AG04449 (cell line): ENCODE results near the gene PXMP4.

Source experiments
- CTCF ChIA-PET: fragments of 350-600 bp; formaldehyde crosslinking; extraction: SDS; loops from one replicate; lab custom pipeline; 2021; ENCODE audit warnings: antibody characterized with exemption; lab: Yijun Ruan, JAX
- POLR2A ChIA-PET: fragments of 400-600, 350-600 bp; formaldehyde crosslinking; extraction: SDS; loops from one replicate; lab custom pipeline; 2020; ENCODE audit warnings: antibody characterized with exemption, inconsistent platforms; lab: Yijun Ruan, JAX
- DNase-seq: peaks from one replicate; pipeline ENCODE4 v3.0.0-alpha.2; 2010; ENCODE audit warnings: low read depth, low spot score
- H3K4me3 ChIP-seq: 2 replicates; pipeline ENCODE4 v1.5.1; 2011; ENCODE audit warnings: low read depth, mild to moderate bottlenecking, control low read depth, low read length
- CTCF ChIP-seq: IDR thresholded peaks from one replicate; pipeline ENCODE4 v1.5.1; 2011; ENCODE audit warnings: mild to moderate bottlenecking, moderate library complexity, low read length, control low read depth, inconsistent platforms; ENCODE audit not compliant: insufficient read depth; ENCODE audit errors: missing control alignments

Gene PXMP4

GRCh38 chr20:33674294-33675135 is 45.6 kb downstream of the PXMP4 start, which contains the start of gene NECAB3:
NECAB3 (minus strand) TSS chr20:33674428; CDS start chr20:33674352, 76 bp downstream.
- ChIA-PET POLR2A (interaction anchor here (0.7 to 1.5 kb wide), 3 partner anchors 8 to 254 kb away, joined by 3 to 10 read pairs (median 3); partner anchors contain the start of gene ACTL10), CTCF (interaction anchor here (0.6 to 2.1 kb wide), 4 partner anchors 11 to 188 kb away, joined by 3 to 7 read pairs (median 4); partner anchors contain the start of gene E2F1)
- no peak for DNase-seq
- no peak for TF ChIP-seq CTCF
- H3K4me3 ChIP-seq, result peak within 1 kb of the TSS; percentile 71

- CTCF ChIA-PET, result no interaction called here
- no peak for TF ChIP-seq CTCF
These were observed 46.5 kb downstream of the PXMP4 start for GRCh38 chr20:33673410-33674293.

GRCh38 chr20:33673114-33673409 is 47.0 kb downstream of the PXMP4 start:
- TF ChIP-seq CTCF, result no peak
- peak overlapping the region; percentile 71 for H3K4me3 ChIP-seq
- POLR2A ChIA-PET, result interaction anchor here (0.8 kb wide), 1 partner anchor 8 kb away, joined by 3 read pairs; no protein-coding TSS in a partner anchor
- CTCF ChIA-PET, result no interaction called here
- DNase-seq, result no peak

More at GRCh38 chr20:33673410-33674293, 46.5 kb downstream of the PXMP4 start:
- no peak for DNase-seq
- peak overlapping the region; percentile 71 for H3K4me3 ChIP-seq
- POLR2A ChIA-PET, result no interaction called here

- DNase-seq, result no peak
- H3K4me3 ChIP-seq, result peak overlapping the region; percentile 71
- ChIA-PET CTCF (no interaction called here), POLR2A (interaction anchor here (0.8 to 1.8 kb wide), 2 partner anchors 9 kb away, joined by 3 to 5 read pairs; no protein-coding TSS in a partner anchor)
- no peak for TF ChIP-seq CTCF
These were observed 47.5 kb downstream of the PXMP4 start for GRCh38 chr20:33672426-33673113.

GRCh38 chr20:33671573-33672288 is 48.4 kb downstream of the PXMP4 start:
- ChIA-PET CTCF (interaction anchor here (1.3 kb wide), 1 partner anchor 15 kb away, joined by 4 read pairs; the partner anchor contains the start of gene E2F1), POLR2A (interaction anchor here (1.8 kb wide), 1 partner anchor 8 kb away, joined by 5 read pairs; no protein-coding TSS in a partner anchor)
- DNase-seq, result no peak
- no peak for TF ChIP-seq CTCF
- no peak overlapping the region for H3K4me3 ChIP-seq
